Neuronal stem cell (in vitro differentiated cells): ENCODE measurements around the gene IFIT1.

Experiments
- DNase-seq: peaks from one replicate; pipeline ENCODE4 v3.0.0-alpha.2; 2013; ENCODE audit warnings: low spot score
- H2AFZ ChIP-seq: one replicate; pipeline ENCODE4 v1.6.1; 2013; ENCODE audit warnings: mild to moderate bottlenecking, low read length, inconsistent platforms
- H2AK5ac ChIP-seq: 2 replicates; pipeline ENCODE4 v1.6.1; 2013; ENCODE audit warnings: low read depth, mild to moderate bottlenecking, inconsistent platforms, low read length, moderate library complexity, mixed read lengths
- H2BK120ac ChIP-seq: 2 replicates; pipeline ENCODE4 v1.6.1; 2013; ENCODE audit warnings: low read depth, mild to moderate bottlenecking, inconsistent platforms, low read length, moderate library complexity, mixed read lengths
- H2BK12ac ChIP-seq: one replicate; pipeline ENCODE4 v1.6.1; 2013; ENCODE audit warnings: low read length, inconsistent platforms
- H2BK15ac ChIP-seq: 2 replicates; pipeline ENCODE4 v1.6.1; 2013; ENCODE audit warnings: mild to moderate bottlenecking, low read length, inconsistent platforms, mixed read lengths
- H2BK5ac ChIP-seq: one replicate; pipeline ENCODE4 v1.6.1; 2013; ENCODE audit warnings: inconsistent platforms, mild to moderate bottlenecking, low read length, moderate library complexity
- H3K14ac ChIP-seq: one replicate; pipeline ENCODE4 v1.6.1; 2013; ENCODE audit warnings: low read length, inconsistent platforms
- H3K18ac ChIP-seq: 2 replicates; pipeline ENCODE4 v1.6.1; 2013; ENCODE audit warnings: low read length, inconsistent platforms
- H3K23ac ChIP-seq: 2 replicates; pipeline ENCODE4 v1.6.1; 2013; ENCODE audit warnings: low read depth, mild to moderate bottlenecking, mixed read lengths, low read length, inconsistent platforms; ENCODE audit not compliant: poor library complexity
- H3K27ac ChIP-seq: replicated peaks from 3 replicates; pipeline ENCODE4 v1.5.1; 2013; ENCODE audit warnings: low read length, inconsistent platforms
- H3K27me3 ChIP-seq, 3 experiments: 2 replicates each; pipeline ENCODE4 v1.6.1; 2013; ENCODE audit warnings: low read length in 3 of 3, mild to moderate bottlenecking in 2 of 3, inconsistent platforms in 1 of 3, low read depth in 1 of 3, mixed read lengths in 1 of 3, moderate library complexity in 1 of 3; ENCODE audit not compliant: control insufficient read depth in 3 of 3, insufficient read depth in 3 of 3
- H3K36me3 ChIP-seq, 2 donors: replicated peaks in 1 of 2; 2 replicates each; pipeline ENCODE4 v1.6.1; 2013; ENCODE audit warnings: low read length in 2 of 2; ENCODE audit not compliant: control insufficient read depth in 2 of 2, insufficient read depth in 2 of 2
- H3K4ac ChIP-seq: 2 replicates; pipeline ENCODE4 v1.6.1; 2013; ENCODE audit warnings: inconsistent platforms, mild to moderate bottlenecking, low read length, moderate library complexity
- H3K4me1 ChIP-seq, 2 donors: 1 replicate in 1 of 2; 2 replicates in 1 of 2; pipeline ENCODE4 v1.6.1; 2013; ENCODE audit warnings: low read length in 2 of 2, low read depth in 1 of 2; ENCODE audit not compliant: control insufficient read depth in 2 of 2, insufficient read depth in 1 of 2
- H3K4me2 ChIP-seq: one replicate; pipeline ENCODE4 v1.6.1; 2013; ENCODE audit warnings: mild to moderate bottlenecking, low read length, inconsistent platforms; ENCODE audit not compliant: insufficient read depth, poor library complexity, severe bottlenecking
- H3K4me3 ChIP-seq, 2 donors: 2 replicates each; pipeline ENCODE4 v1.5.1; 2013; ENCODE audit warnings: low read length in 2 of 2, mild to moderate bottlenecking in 2 of 2, inconsistent platforms in 1 of 2, moderate library complexity in 1 of 2
- H3K79me1 ChIP-seq: one replicate; pipeline ENCODE4 v1.6.1; 2013; ENCODE audit warnings: low read depth, mild to moderate bottlenecking, inconsistent platforms, low read length, moderate library complexity
- H3K9ac ChIP-seq: one replicate; pipeline ENCODE4 v1.6.1; 2013; ENCODE audit warnings: mild to moderate bottlenecking, low read depth, low read length, inconsistent platforms; ENCODE audit not compliant: poor library complexity
- H3K9me3 ChIP-seq, 2 donors: replicated peaks in 1 of 2; 2 replicates each; pipeline versions ENCODE3 to v1.6.1; 2013; ENCODE audit warnings: low read length in 2 of 2, mild to moderate bottlenecking in 2 of 2, inconsistent platforms in 1 of 2, low read depth in 1 of 2, mixed read lengths in 1 of 2, moderate library complexity in 1 of 2; ENCODE audit not compliant: control insufficient read depth in 2 of 2, insufficient read depth in 1 of 2
- H4K8ac ChIP-seq: one replicate; pipeline ENCODE4 v1.6.1; 2013; ENCODE audit warnings: low read depth, mild to moderate bottlenecking, inconsistent platforms, low read length, moderate library complexity
- H4K91ac ChIP-seq: one replicate; pipeline ENCODE4 v1.6.1; 2013; ENCODE audit warnings: low read length, low read depth, mild to moderate bottlenecking, inconsistent platforms; ENCODE audit not compliant: poor library complexity
- WGBS, 2 donors: extraction: QIAGEN DNeasy Blood & Tissue Kit; methylation state at CpG; one replicate each; pipeline ENCODE4 v1.1.7; 2013; ENCODE audit warnings: missing lambda C conversion rate in 2 of 2, mixed read lengths in 1 of 2; ENCODE audit not compliant: insufficient read length in 2 of 2, insufficient replicate concordance in 1 of 2; ENCODE audit errors: extremely low coverage in 2 of 2; 5-methylcytosine and 5-hydroxymethylcytosine counted together

IFIT1 gene

GRCh38 chr10:89355394-89355931, 37.0 kb upstream of the IFIT1 start:
- Histone ChIP-seq H3K27ac (no peak overlapping the region), H3K4me2 (no peak overlapping the region), H2BK15ac (no peak overlapping the region), H3K27me3 (no peaks in the 10 kb centered on the region), H3K9me3 (peaks cover 0 to 3% of the 10 kb centered on the region in 2 donors), H2AK5ac (no peak overlapping the region), H2BK5ac (no peak overlapping the region), H3K9ac (no peak overlapping the region), H3K79me1 (no peaks in the 10 kb centered on the region), H2BK120ac (no peak overlapping the region), H3K14ac (no peak overlapping the region), H3K4ac (no peak overlapping the region), H3K4me1 (peaks cover 7 to 29% of the 10 kb centered on the region in 2 donors), H4K8ac (no peak overlapping the region), H3K23ac (no peak overlapping the region), H4K91ac (no peak overlapping the region), H2BK12ac (no peak overlapping the region), H3K4me3 (no peak overlapping the region), H3K18ac (no peak overlapping the region), H2AFZ (no peak overlapping the region), H3K36me3 (no peaks in the 10 kb centered on the region)
- WGBS, 2 donors, result no CpG with 5 or more reads among the region's 2 CpGs
- DNase-seq, result no peak

DNA sequence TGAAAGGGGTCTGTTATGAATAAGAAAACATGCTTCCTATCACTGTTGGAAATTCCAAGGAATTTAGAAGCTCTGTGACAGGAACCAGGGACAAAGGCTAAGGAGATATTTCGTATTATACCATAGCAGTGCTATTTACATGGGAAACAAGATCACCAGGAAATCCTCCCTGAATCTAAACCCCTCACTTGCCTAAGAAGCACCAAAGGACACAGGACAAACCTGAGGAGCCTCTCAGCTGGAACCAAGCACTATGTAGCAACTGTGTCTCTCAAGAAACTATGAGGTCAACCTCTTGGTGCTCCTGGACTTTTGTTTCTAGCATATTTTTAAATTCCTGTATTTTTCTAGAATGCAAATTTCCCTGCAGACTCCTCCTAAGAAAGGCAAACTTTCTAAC, 35.3 kb upstream of the IFIT1 start:
- no CpG with 5 or more reads among the region's 1 CpG for WGBS, 2 donors
- Histone ChIP-seq H3K4me3 (no peak overlapping the region), H3K9ac (no peak overlapping the region), H2AFZ (no peak overlapping the region), H2BK12ac (no peak overlapping the region), H2BK5ac (no peak overlapping the region), H2AK5ac (no peak overlapping the region), H3K79me1 (no peaks in the 10 kb centered on the region), H3K18ac (no peak overlapping the region), H3K4ac (no peak overlapping the region), H3K27me3 (no peaks in the 10 kb centered on the region), H3K9me3 (peaks cover 0 to 3% of the 10 kb centered on the region in 2 donors), H4K91ac (no peak overlapping the region), H3K4me2 (no peak overlapping the region), H4K8ac (no peak overlapping the region), H3K23ac (no peak overlapping the region), H3K4me1 (peaks cover 3 to 14% of the 10 kb centered on the region in 2 donors), H3K14ac (no peak overlapping the region), H2BK15ac (no peak overlapping the region), H3K36me3 (no peaks in the 10 kb centered on the region), H2BK120ac (no peak overlapping the region), H3K27ac (no peak overlapping the region)
- no peak for DNase-seq

DNA sequence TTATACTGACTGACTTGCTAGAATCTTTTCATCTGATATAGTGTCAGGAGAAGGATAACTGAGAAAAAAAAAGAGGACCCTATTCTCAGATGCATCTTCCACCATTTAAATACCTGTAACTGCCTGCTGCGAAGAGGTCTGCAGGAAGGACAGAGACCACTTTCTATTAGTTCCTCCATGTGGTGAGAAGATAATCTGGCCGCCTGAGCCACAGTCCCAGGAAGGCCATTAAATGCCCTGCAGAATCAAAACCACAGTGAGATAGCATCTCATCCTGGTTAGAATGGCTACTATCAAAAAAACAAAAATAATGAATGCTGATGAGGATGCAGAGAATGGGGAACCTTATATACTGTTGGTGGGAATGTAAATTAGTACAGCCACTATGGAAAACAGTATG, 34.4 kb upstream of the IFIT1 start:
- H3K18ac ChIP-seq, result no peak overlapping the region
- no peaks in the 10 kb centered on the region for H3K36me3 ChIP-seq
- H3K4me3 ChIP-seq, result no peak overlapping the region
- H3K4me2 ChIP-seq, result no peak overlapping the region
- no peak overlapping the region for H2AK5ac ChIP-seq
- H3K4ac ChIP-seq, result no peak overlapping the region
- H4K8ac ChIP-seq, result no peak overlapping the region
- peaks cover 0 to 3% of the 10 kb centered on the region in 2 donors for H3K9me3 ChIP-seq
- H3K27me3 ChIP-seq, result no peaks in the 10 kb centered on the region
- H2BK15ac ChIP-seq, result no peak overlapping the region
- H2BK12ac ChIP-seq, result no peak overlapping the region
- H3K79me1 ChIP-seq, result no peaks in the 10 kb centered on the region
- no peak overlapping the region for H3K9ac ChIP-seq
- H3K14ac ChIP-seq, result no peak overlapping the region
- no peak overlapping the region for H3K27ac ChIP-seq
- H3K23ac ChIP-seq, result no peak overlapping the region
- peaks cover 0 to 9% of the 10 kb centered on the region in 2 donors for H3K4me1 ChIP-seq
- H2AFZ ChIP-seq, result no peak overlapping the region
- no peak overlapping the region for H2BK5ac ChIP-seq
- no peak for DNase-seq
- WGBS, 2 donors, result no CpG with 5 or more reads among the region's 2 CpGs
- no peak overlapping the region for H4K91ac ChIP-seq
- H2BK120ac ChIP-seq, result no peak overlapping the region

GRCh38 chr10:89360157-89360556, 32.3 kb upstream of the IFIT1 start:
- H2BK5ac ChIP-seq, result no peak overlapping the region
- H3K23ac ChIP-seq, result no peak overlapping the region
- no peak overlapping the region for H3K4me3 ChIP-seq
- H3K27me3 ChIP-seq, result no peaks in the 10 kb centered on the region
- H3K4me1 ChIP-seq, result peaks cover 0 to 9% of the 10 kb centered on the region in 2 donors
- H3K27ac ChIP-seq, result no peak overlapping the region
- H3K4me2 ChIP-seq, result no peak overlapping the region
- H2AFZ ChIP-seq, result no peak overlapping the region
- H3K9ac ChIP-seq, result no peak overlapping the region
- H3K36me3 ChIP-seq, result no peaks in the 10 kb centered on the region
- H3K9me3 ChIP-seq, result peaks cover 0 to 3% of the 10 kb centered on the region in 2 donors
- H2BK120ac ChIP-seq, result no peak overlapping the region
- no peaks in the 10 kb centered on the region for H3K79me1 ChIP-seq
- H3K4ac ChIP-seq, result no peak overlapping the region
- H4K91ac ChIP-seq, result no peak overlapping the region
- H3K14ac ChIP-seq, result no peak overlapping the region
- no peak for DNase-seq
- H2AK5ac ChIP-seq, result no peak overlapping the region
- H2BK15ac ChIP-seq, result no peak overlapping the region
- no peak overlapping the region for H3K18ac ChIP-seq
- H4K8ac ChIP-seq, result no peak overlapping the region
- H2BK12ac ChIP-seq, result no peak overlapping the region
